ENCODE results near the gene NEK8.

DNA sequence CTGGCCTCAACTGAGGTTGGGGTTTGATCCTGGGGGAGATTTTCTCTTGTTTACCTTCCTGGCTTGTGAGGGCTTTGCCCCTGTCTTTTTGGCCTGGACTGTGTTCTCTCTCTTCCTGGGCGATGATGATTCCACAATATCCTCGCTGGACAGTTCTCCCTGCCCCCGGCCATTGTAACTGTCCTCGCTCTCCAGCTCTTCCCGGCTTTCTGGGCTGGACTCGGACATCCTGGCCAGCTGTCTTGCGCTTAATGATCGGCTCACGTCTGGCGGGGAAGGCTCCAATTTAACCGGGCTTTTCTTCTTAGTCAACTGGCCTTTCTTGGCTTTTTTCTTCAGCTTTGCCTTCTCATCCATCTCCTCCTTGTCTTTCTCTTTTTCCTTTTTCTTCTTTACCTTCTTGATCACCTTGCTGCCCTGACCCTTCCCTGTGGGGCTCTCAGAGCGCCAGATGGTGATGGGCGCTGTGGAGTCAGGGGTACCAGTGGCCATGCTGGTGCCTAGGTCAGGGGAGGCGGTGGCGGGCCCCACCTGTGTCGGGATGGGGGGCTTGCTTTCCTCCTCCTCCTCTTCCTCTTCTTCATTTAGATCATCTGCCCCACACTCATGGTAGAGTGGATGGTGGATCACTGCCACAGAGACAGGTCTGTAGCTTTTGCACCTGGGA is 24.9 kb upstream of the NEK8 start:
- no peak for TF ChIP-seq GATA2 (IDR thresholded peaks at IDR 0.05; ENCODE audit: low read depth, low read length)
- TF ChIP-seq GATA3 (IDR thresholded peaks at IDR 0.05; ENCODE audit: low read depth, low read length): no peak

All from SH-SY5Y (cell line).